ENCODE measurements around the gene IFNAR2.
"Not testable (repeated sequence)": the region's sequence is repeated elsewhere in the genome, so short reads cannot be mapped to it uniquely, and the experiment has no call there.

IFNAR2 gene

GRCh38 chr21:33241846-33242245, 12.1 kb downstream of the IFNAR2 start:
- Histone ChIP-seq H3K4me3 (ENCODE audit: low read length) (no peak overlapping the region), H2AK5ac (ENCODE audit: low read length) (no peak overlapping the region), H2BK120ac (ENCODE audit: low read depth, low read length) (no peak overlapping the region), H3K23ac (ENCODE audit: low read length) (no peak overlapping the region), H3K56ac (ENCODE audit: low read length) (no peak overlapping the region), H2BK5ac (ENCODE audit: low read length) (no peak overlapping the region), H3K4me1 (ENCODE audit: control insufficient read depth, low read depth, low read length) (no peaks in the 10 kb centered on the region), H3K9ac (ENCODE audit: low read length) (no peak overlapping the region), H3K27ac (ENCODE audit: low read depth, low read length) (no peak overlapping the region), H3K18ac (ENCODE audit: low read length) (no peak overlapping the region), H3K79me2 (ENCODE audit: control insufficient read depth, insufficient read depth, low read length) (no peaks in the 10 kb centered on the region), H4K8ac (ENCODE audit: low read depth, low read length) (no peak overlapping the region), H3K27me3 (ENCODE audit: insufficient read depth, low read length, poor library complexity) (no peaks in the 10 kb centered on the region), H3K79me1 (ENCODE audit: low read length) (no peaks in the 10 kb centered on the region), H3K36me3 (ENCODE audit: control insufficient read depth, insufficient read depth, low read length) (no peaks in the 10 kb centered on the region), H3K4me2 (ENCODE audit: low read length) (no peak overlapping the region), H4K5ac (ENCODE audit: low read length) (no peak overlapping the region), H2BK15ac (replicated peaks; ENCODE audit: low read depth) (no peak overlapping the region), H3K4ac (ENCODE audit: low read depth, low read length) (no peak overlapping the region)
- WGBS (ENCODE audit: extremely low coverage, insufficient coverage, low lambda C conversion rate) = no CpG with 5 or more reads among the region's 2 CpGs
- no peak for DNase-seq

GRCh38 chr21:33242846-33243245, 13.1 kb downstream of the IFNAR2 start:
- not testable (repeated sequence) for H2BK15ac ChIP-seq (replicated peaks; ENCODE audit: low read depth); H3K4me3 ChIP-seq (ENCODE audit: low read length); H3K36me3 ChIP-seq (ENCODE audit: control insufficient read depth, insufficient read depth, low read length); H2AK5ac ChIP-seq (ENCODE audit: low read length); DNase-seq; H2BK5ac ChIP-seq (ENCODE audit: low read length); H4K5ac ChIP-seq (ENCODE audit: low read length); H3K56ac ChIP-seq (ENCODE audit: low read length); H3K18ac ChIP-seq (ENCODE audit: low read length); H3K79me1 ChIP-seq (ENCODE audit: low read length); H4K8ac ChIP-seq (ENCODE audit: low read depth, low read length); H3K4ac ChIP-seq (ENCODE audit: low read depth, low read length); H3K4me1 ChIP-seq (ENCODE audit: control insufficient read depth, low read depth, low read length); H3K23ac ChIP-seq (ENCODE audit: low read length); H3K9ac ChIP-seq (ENCODE audit: low read length); H3K4me2 ChIP-seq (ENCODE audit: low read length); H3K79me2 ChIP-seq (ENCODE audit: control insufficient read depth, insufficient read depth, low read length); H3K27ac ChIP-seq (ENCODE audit: low read depth, low read length); H3K27me3 ChIP-seq (ENCODE audit: insufficient read depth, low read length, poor library complexity); H2BK120ac ChIP-seq (ENCODE audit: low read depth, low read length)
- WGBS (ENCODE audit: extremely low coverage, insufficient coverage, low lambda C conversion rate) = no CpG with 5 or more reads among the region's 8 CpGs

DNA sequence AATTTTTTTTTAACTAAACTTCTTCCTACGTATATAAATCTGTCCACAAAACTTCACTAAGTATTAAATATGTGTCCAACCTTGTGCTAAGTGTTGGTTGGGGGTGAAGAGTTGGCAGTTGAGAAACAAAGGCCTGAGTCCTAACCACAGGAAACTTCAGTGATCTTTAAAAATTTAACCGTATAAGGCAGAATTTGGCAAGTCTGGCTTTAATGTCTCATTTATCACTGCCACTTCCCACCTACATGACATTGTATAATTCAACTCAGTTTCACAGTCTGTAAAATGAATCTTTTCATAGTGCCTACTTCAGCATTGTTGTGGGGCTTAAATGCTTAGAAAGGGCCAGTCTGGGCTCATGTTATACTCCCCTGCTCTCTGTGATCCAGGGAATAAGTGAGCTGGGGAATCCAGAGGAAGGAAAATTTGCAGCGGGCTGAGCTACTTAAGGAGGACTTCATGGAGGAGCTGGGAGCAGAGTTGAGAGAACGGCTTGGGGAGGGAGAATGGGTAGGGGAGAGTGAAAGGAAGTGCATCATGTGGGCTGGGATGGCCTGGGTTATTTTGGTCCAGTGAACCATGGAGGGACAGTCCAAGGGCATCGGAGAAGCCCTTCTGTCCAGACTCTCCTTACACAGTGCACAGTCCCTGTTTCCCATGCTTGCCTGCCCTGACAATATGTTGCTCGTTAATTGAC, 14.5 kb downstream of the IFNAR2 start:
- no peak overlapping the region for H3K4ac ChIP-seq (ENCODE audit: low read depth, low read length)
- H3K4me3 ChIP-seq (ENCODE audit: low read length) = no peak overlapping the region
- no peak overlapping the region for H3K56ac ChIP-seq (ENCODE audit: low read length)
- no peak for DNase-seq
- H3K4me1 ChIP-seq (ENCODE audit: control insufficient read depth, low read depth, low read length) = no peaks in the 10 kb centered on the region
- no peak overlapping the region for H2BK15ac ChIP-seq (replicated peaks; ENCODE audit: low read depth)
- no peaks in the 10 kb centered on the region for H3K79me2 ChIP-seq (ENCODE audit: control insufficient read depth, insufficient read depth, low read length)
- H2AK5ac ChIP-seq (ENCODE audit: low read length) = no peak overlapping the region
- H3K4me2 ChIP-seq (ENCODE audit: low read length) = no peak overlapping the region
- H3K9ac ChIP-seq (ENCODE audit: low read length) = no peak overlapping the region
- no peak overlapping the region for H3K23ac ChIP-seq (ENCODE audit: low read length)
- no peak overlapping the region for H3K27ac ChIP-seq (ENCODE audit: low read depth, low read length)
- H2BK5ac ChIP-seq (ENCODE audit: low read length) = no peak overlapping the region
- no peak overlapping the region for H4K8ac ChIP-seq (ENCODE audit: low read depth, low read length)
- no peaks in the 10 kb centered on the region for H3K27me3 ChIP-seq (ENCODE audit: insufficient read depth, low read length, poor library complexity)
- 100% methylated on average over 1 of the region's 6 CpGs for WGBS (ENCODE audit: extremely low coverage, insufficient coverage, low lambda C conversion rate)
- no peak overlapping the region for H4K5ac ChIP-seq (ENCODE audit: low read length)
- H2BK120ac ChIP-seq (ENCODE audit: low read depth, low read length) = no peak overlapping the region
- no peaks in the 10 kb centered on the region for H3K36me3 ChIP-seq (ENCODE audit: control insufficient read depth, insufficient read depth, low read length)
- no peaks in the 10 kb centered on the region for H3K79me1 ChIP-seq (ENCODE audit: low read length)
- no peak overlapping the region for H3K18ac ChIP-seq (ENCODE audit: low read length)

DNA sequence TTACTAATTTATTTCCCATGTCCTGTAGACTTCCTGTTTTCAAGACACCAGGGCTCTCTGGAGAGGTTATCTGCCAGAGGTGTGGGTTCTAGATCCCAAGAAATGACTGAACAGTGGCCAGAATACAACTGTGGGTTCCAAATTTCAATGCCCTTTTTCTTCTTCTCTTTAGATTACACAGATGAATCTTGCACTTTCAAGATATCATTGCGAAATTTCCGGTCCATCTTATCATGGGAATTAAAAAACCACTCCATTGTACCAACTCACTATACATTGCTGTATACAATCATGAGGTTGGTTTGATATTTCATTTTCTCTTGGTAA, 15.0 kb downstream of the IFNAR2 start:
- no peak overlapping the region for H2BK120ac ChIP-seq (ENCODE audit: low read depth, low read length)
- H3K56ac ChIP-seq (ENCODE audit: low read length) = no peak overlapping the region
- H3K4me1 ChIP-seq (ENCODE audit: control insufficient read depth, low read depth, low read length) = no peaks in the 10 kb centered on the region
- H3K18ac ChIP-seq (ENCODE audit: low read length) = no peak overlapping the region
- no peak overlapping the region for H3K9ac ChIP-seq (ENCODE audit: low read length)
- no peak overlapping the region for H3K4ac ChIP-seq (ENCODE audit: low read depth, low read length)
- H3K4me3 ChIP-seq (ENCODE audit: low read length) = no peak overlapping the region
- no peak overlapping the region for H4K5ac ChIP-seq (ENCODE audit: low read length)
- no peak overlapping the region for H2BK5ac ChIP-seq (ENCODE audit: low read length)
- no peaks in the 10 kb centered on the region for H3K79me2 ChIP-seq (ENCODE audit: control insufficient read depth, insufficient read depth, low read length)
- H3K23ac ChIP-seq (ENCODE audit: low read length) = no peak overlapping the region
- no peak overlapping the region for H3K27ac ChIP-seq (ENCODE audit: low read depth, low read length)
- no peak overlapping the region for H2AK5ac ChIP-seq (ENCODE audit: low read length)
- no peak overlapping the region for H4K8ac ChIP-seq (ENCODE audit: low read depth, low read length)
- DNase-seq = no peak
- no peaks in the 10 kb centered on the region for H3K27me3 ChIP-seq (ENCODE audit: insufficient read depth, low read length, poor library complexity)
- no CpG with 5 or more reads among the region's 2 CpGs for WGBS (ENCODE audit: extremely low coverage, insufficient coverage, low lambda C conversion rate)
- H3K4me2 ChIP-seq (ENCODE audit: low read length) = no peak overlapping the region
- no peak overlapping the region for H2BK15ac ChIP-seq (replicated peaks; ENCODE audit: low read depth)
- H3K79me1 ChIP-seq (ENCODE audit: low read length) = no peaks in the 10 kb centered on the region
- H3K36me3 ChIP-seq (ENCODE audit: control insufficient read depth, insufficient read depth, low read length) = no peaks in the 10 kb centered on the region

GRCh38 chr21:33245289-33245918, 15.7 kb downstream of the IFNAR2 start:
- no peak for DNase-seq
- Histone ChIP-seq H3K4me3 (ENCODE audit: low read length) (no peak overlapping the region), H2BK120ac (ENCODE audit: low read depth, low read length) (no peak overlapping the region), H4K8ac (ENCODE audit: low read depth, low read length) (no peak overlapping the region), H3K4me1 (ENCODE audit: control insufficient read depth, low read depth, low read length) (no peaks in the 10 kb centered on the region), H3K23ac (ENCODE audit: low read length) (no peak overlapping the region), H3K79me2 (ENCODE audit: control insufficient read depth, insufficient read depth, low read length) (no peaks in the 10 kb centered on the region), H3K4ac (ENCODE audit: low read depth, low read length) (no peak overlapping the region), H2BK5ac (ENCODE audit: low read length) (no peak overlapping the region), H3K56ac (ENCODE audit: low read length) (no peak overlapping the region), H3K4me2 (ENCODE audit: low read length) (no peak overlapping the region), H2AK5ac (ENCODE audit: low read length) (no peak overlapping the region), H3K9ac (ENCODE audit: low read length) (no peak overlapping the region), H4K5ac (ENCODE audit: low read length) (no peak overlapping the region), H3K27ac (ENCODE audit: low read depth, low read length) (no peak overlapping the region), H3K18ac (ENCODE audit: low read length) (no peak overlapping the region), H2BK15ac (replicated peaks; ENCODE audit: low read depth) (no peak overlapping the region), H3K27me3 (ENCODE audit: insufficient read depth, low read length, poor library complexity) (no peaks in the 10 kb centered on the region), H3K36me3 (ENCODE audit: control insufficient read depth, insufficient read depth, low read length) (no peaks in the 10 kb centered on the region), H3K79me1 (ENCODE audit: low read length) (no peaks in the 10 kb centered on the region)
- WGBS (ENCODE audit: extremely low coverage, insufficient coverage, low lambda C conversion rate) = no CpG with 5 or more reads among the region's 4 CpGs

- Histone ChIP-seq H3K56ac (ENCODE audit: low read length) (no peak overlapping the region), H2AK5ac (ENCODE audit: low read length) (no peak overlapping the region), H3K36me3 (ENCODE audit: control insufficient read depth, insufficient read depth, low read length) (no peaks in the 10 kb centered on the region), H2BK120ac (ENCODE audit: low read depth, low read length) (no peak overlapping the region), H3K27me3 (ENCODE audit: insufficient read depth, low read length, poor library complexity) (no peaks in the 10 kb centered on the region), H2BK5ac (ENCODE audit: low read length) (no peak overlapping the region), H3K4me3 (ENCODE audit: low read length) (no peak overlapping the region), H3K23ac (ENCODE audit: low read length) (no peak overlapping the region), H3K4ac (ENCODE audit: low read depth, low read length) (no peak overlapping the region), H3K79me1 (ENCODE audit: low read length) (no peaks in the 10 kb centered on the region), H3K9ac (ENCODE audit: low read length) (no peak overlapping the region), H3K27ac (ENCODE audit: low read depth, low read length) (no peak overlapping the region), H3K79me2 (ENCODE audit: control insufficient read depth, insufficient read depth, low read length) (no peaks in the 10 kb centered on the region), H3K18ac (ENCODE audit: low read length) (no peak overlapping the region), H2BK15ac (replicated peaks; ENCODE audit: low read depth) (no peak overlapping the region), H4K5ac (ENCODE audit: low read length) (no peak overlapping the region), H3K4me1 (ENCODE audit: control insufficient read depth, low read depth, low read length) (no peaks in the 10 kb centered on the region), H4K8ac (ENCODE audit: low read depth, low read length) (no peak overlapping the region), H3K4me2 (ENCODE audit: low read length) (no peak overlapping the region)
- DNase-seq = no peak
- WGBS (ENCODE audit: extremely low coverage, insufficient coverage, low lambda C conversion rate) = no CpG with 5 or more reads among the region's 5 CpGs
Observed at GRCh38 chr21:33246506-33246905, 16.8 kb downstream of the IFNAR2 start.
